ENCODE data around the gene ISOC2.
A peak's percentile ranks its signal among the peaks of the same experiment; 100 is the strongest.

The ISOC2 gene

GRCh38 chr19:55489711-55490477 lies 28.5 kb upstream of the ISOC2 start:
- DNase-seq: no peak

- no peak for DNase-seq
Measured at GRCh38 chr19:55488986-55489710, 27.7 kb upstream of the ISOC2 start.

- no peak for DNase-seq
Measured at GRCh38 chr19:55487924-55488687, 26.7 kb upstream of the ISOC2 start, which contains the start of gene SSC5D. TSS of gene SSC5D (plus strand) at chr19:55488436. CDS start at chr19:55488590, 154 bp downstream.

GRCh38 chr19:55486971-55487923 lies 25.8 kb upstream of the ISOC2 start:
- DNase-seq: peak; percentile 70

- no peak for DNase-seq
Measured at GRCh38 chr19:55486043-55486970, 24.9 kb upstream of the ISOC2 start.

GRCh38 chr19:55485439-55486011 lies 24.1 kb upstream of the ISOC2 start:
- no peak for DNase-seq

- peak; percentile 92 for DNase-seq
Measured at GRCh38 chr19:55484593-55485438, 23.4 kb upstream of the ISOC2 start, which contains the start of gene NAT14. TSS of gene NAT14 (plus strand) at chr19:55485188. CDS start at chr19:55485709, 521 bp downstream.

GRCh38 chr19:55483706-55484592 lies 22.5 kb upstream of the ISOC2 start:
- no peak for DNase-seq

GRCh38 chr19:55482967-55483705 lies 21.7 kb upstream of the ISOC2 start:
- no peak for DNase-seq

GRCh38 chr19:55482156-55482961 lies 20.9 kb upstream of the ISOC2 start:
- no peak for DNase-seq

GRCh38 chr19:55481794-55482155 lies 20.3 kb upstream of the ISOC2 start:
- DNase-seq: no peak

GRCh38 chr19:55481148-55481793 lies 19.8 kb upstream of the ISOC2 start:
- DNase-seq: no peak

GRCh38 chr19:55479451-55480230 lies 18.2 kb upstream of the ISOC2 start:
- no peak for DNase-seq

GRCh38 chr19:55479045-55479444 lies 17.6 kb upstream of the ISOC2 start:
- no peak for DNase-seq

GRCh38 chr19:55478364-55478763 lies 16.9 kb upstream of the ISOC2 start:
- no peak for DNase-seq

GRCh38 chr19:55477905-55478304 lies 16.5 kb upstream of the ISOC2 start:
- no peak for DNase-seq

Data from activated CD8-positive, alpha-beta memory T cell treated with anti-CD3 and anti-CD28 coated beads for 24 hours (primary cell).